Stimulated activated CD4-positive, alpha-beta T cell treated with anti-CD3 and anti-CD28 coated beads, TNF-alpha, amount 100 ng/mL, for 4 hours (primary cell): ENCODE results near the gene IFT27.

Experiments used
- DNase-seq, 3 experiments: peaks; one replicate each; pipeline ENCODE4 v3.0.0-alpha.2; 2020; ENCODE audit warnings: low read depth in 3 of 3

The IFT27 gene

GRCh38 chr22:36775964-36776669, at the start of gene IFT27:
Gene IFT27, minus strand, starts transcription at chr22:36776119. Its CDS starts 412 bp downstream, at chr22:36775707.
- peak; percentile 81 to 95 (median 93) for DNase-seq

- no peak for DNase-seq
These were observed 48.7 kb upstream of the IFT27 start for GRCh38 chr22:36824655-36825054.

- DNase-seq: no peak
These were observed 47.4 kb upstream of the IFT27 start for GRCh38 chr22:36823186-36823839.

GRCh38 chr22:36822581-36822980, 46.7 kb upstream of the IFT27 start:
- no peak for DNase-seq

GRCh38 chr22:36819112-36819511, 43.2 kb upstream of the IFT27 start:
- no peak for DNase-seq

GRCh38 chr22:36818010-36818642, 42.2 kb upstream of the IFT27 start:
- no peak for DNase-seq

GRCh38 chr22:36817525-36817848, 41.6 kb upstream of the IFT27 start:
- no peak for DNase-seq

- no peak for DNase-seq
These were observed 41.0 kb upstream of the IFT27 start, which contains the start of gene PVALB for GRCh38 chr22:36816636-36817524. Gene PVALB, minus strand, starts transcription at chr22:36817035. Its CDS starts 30 bp downstream, at chr22:36817005.

GRCh38 chr22:36816339-36816635, 40.4 kb upstream of the IFT27 start:
- no peak for DNase-seq

- no peak for DNase-seq
These were observed 39.8 kb upstream of the IFT27 start for GRCh38 chr22:36815558-36816338.

- no peak for DNase-seq
These were observed 38.9 kb upstream of the IFT27 start for GRCh38 chr22:36814801-36815200.

GRCh38 chr22:36811094-36811800, 35.3 kb upstream of the IFT27 start:
- DNase-seq: no peak

- DNase-seq: no peak
These were observed 33.4 kb upstream of the IFT27 start for GRCh38 chr22:36809351-36809750.

- no peak for DNase-seq
These were observed 32.9 kb upstream of the IFT27 start for GRCh38 chr22:36808721-36809344.

- no peak for DNase-seq
These were observed 31.7 kb upstream of the IFT27 start for GRCh38 chr22:36807627-36808026.

- no peak for DNase-seq
These were observed 30.9 kb upstream of the IFT27 start for GRCh38 chr22:36806835-36807234.

- DNase-seq: no peak
These were observed 27.4 kb upstream of the IFT27 start for GRCh38 chr22:36803358-36803757.

- DNase-seq: no peak
These were observed 22.8 kb upstream of the IFT27 start for GRCh38 chr22:36798674-36799066.

GRCh38 chr22:36797911-36798673, 22.2 kb upstream of the IFT27 start:
- no peak for DNase-seq

- DNase-seq: no peak
These were observed 21.5 kb upstream of the IFT27 start for GRCh38 chr22:36797374-36797773.
